Measurements from ENCODE around the gene ZNF536. TPM values are rescaled to one million over a fixed set of nuclear protein-coding genes. Genes with fewer than 3 reads are reported as not detected.

The ZNF536 gene
- total RNA-seq, 4 donors from 2014 or later = 1.3 to 12.4 (median 1.8) TPM

DNA sequence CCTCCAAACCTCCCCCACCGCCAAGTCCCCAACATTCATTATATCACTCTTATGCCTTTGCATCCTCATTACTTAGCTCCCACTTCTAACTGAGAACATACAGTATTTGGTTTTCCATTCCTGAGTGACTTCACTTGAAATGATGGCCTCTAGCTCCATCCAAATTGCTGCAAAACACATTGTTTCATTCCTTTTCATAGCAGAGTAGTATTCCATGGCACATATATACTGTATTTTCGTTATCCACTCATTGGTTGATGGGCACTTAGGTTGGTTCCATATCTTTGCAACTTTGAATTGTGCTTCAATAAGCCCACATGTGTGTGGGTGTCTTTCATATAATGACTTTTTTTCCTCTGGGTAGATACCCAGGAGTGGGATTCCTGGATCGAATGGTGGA, 233.1 kb downstream of the ZNF536 start:
- no peak for DNase-seq
- Histone ChIP-seq H3K36me3 (no peaks in the 10 kb centered on the region), H3K27ac (no peak overlapping the region), H3K4me1 (no peaks in the 10 kb centered on the region), H3K27me3 (no peaks in the 10 kb centered on the region), H3K9me3 (no peaks in the 10 kb centered on the region), H3K4me3 (no peak overlapping the region)
- TF ChIP-seq, protein P1, sequence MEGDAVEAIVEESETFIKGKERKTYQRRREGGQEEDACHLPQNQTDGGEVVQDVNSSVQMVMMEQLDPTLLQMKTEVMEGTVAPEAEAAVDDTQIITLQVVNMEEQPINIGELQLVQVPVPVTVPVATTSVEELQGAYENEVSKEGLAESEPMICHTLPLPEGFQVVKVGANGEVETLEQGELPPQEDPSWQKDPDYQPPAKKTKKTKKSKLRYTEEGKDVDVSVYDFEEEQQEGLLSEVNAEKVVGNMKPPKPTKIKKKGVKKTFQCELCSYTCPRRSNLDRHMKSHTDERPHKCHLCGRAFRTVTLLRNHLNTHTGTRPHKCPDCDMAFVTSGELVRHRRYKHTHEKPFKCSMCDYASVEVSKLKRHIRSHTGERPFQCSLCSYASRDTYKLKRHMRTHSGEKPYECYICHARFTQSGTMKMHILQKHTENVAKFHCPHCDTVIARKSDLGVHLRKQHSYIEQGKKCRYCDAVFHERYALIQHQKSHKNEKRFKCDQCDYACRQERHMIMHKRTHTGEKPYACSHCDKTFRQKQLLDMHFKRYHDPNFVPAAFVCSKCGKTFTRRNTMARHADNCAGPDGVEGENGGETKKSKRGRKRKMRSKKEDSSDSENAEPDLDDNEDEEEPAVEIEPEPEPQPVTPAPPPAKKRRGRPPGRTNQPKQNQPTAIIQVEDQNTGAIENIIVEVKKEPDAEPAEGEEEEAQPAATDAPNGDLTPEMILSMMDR (IDR thresholded peaks at IDR 0.05) = no peak
- no peak for TF ChIP-seq POLR2A (IDR thresholded peaks at IDR 0.05)

DNA sequence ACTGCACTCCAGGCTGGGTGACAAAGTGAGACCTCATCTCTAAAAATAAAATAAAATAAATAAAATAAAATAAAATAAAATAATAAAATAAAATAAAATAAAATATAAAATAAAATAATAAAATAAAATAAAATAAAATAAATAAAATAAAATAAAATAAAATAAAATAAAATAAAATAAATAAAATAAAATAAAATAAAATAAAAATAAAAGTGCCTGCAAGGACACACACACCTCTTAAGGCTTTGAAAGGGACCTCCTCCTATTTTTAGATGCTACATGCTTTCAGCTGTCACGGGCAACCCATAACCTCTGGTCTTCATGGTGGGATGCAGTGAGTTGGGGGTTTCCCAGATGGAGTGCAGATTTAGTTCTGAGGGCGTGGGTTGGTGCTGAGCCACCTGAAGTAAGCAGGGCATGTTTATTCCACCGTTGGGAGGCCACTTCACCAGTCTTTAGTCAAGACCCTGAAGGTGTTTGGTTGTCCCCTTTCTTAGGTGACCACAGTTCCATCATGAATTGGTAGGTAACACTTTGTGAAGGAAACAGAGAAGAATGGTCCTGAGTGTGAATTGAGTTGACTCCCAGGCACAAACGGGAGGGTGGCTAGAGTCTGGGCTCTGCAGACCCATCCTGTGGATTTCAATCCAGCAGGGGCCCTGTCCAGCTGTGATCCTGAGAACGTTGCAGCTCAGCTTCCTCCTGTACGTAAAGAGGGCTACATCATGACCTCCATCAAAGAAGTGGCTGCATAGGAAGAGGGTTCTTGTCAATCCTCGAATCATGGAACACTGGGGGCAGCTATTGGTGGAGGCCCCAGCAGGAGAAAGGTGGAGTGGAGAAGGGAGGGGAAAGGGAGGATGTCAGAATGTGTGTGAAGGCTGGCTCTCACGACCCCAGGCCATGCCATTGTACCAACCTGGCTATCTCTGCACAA, 234.2 kb downstream of the ZNF536 start:
- H3K4me3 ChIP-seq = no peak overlapping the region
- TF ChIP-seq, protein P1 (IDR thresholded peaks at IDR 0.05) = no peak
- TF ChIP-seq POLR2A (IDR thresholded peaks at IDR 0.05) = no peak

More for the DNA sequence above, 234.2 kb downstream of the ZNF536 start:
- H3K27me3 ChIP-seq = no peaks in the 10 kb centered on the region
- H3K9me3 ChIP-seq = no peaks in the 10 kb centered on the region
- H3K4me1 ChIP-seq = no peaks in the 10 kb centered on the region
- no peak overlapping the region for H3K27ac ChIP-seq
- no peak for DNase-seq
- no peaks in the 10 kb centered on the region for H3K36me3 ChIP-seq

All from Peyer's patch (tissue), 4 donors.